ENCODE data around the gene SH3GL3.

The SH3GL3 gene

DNA sequence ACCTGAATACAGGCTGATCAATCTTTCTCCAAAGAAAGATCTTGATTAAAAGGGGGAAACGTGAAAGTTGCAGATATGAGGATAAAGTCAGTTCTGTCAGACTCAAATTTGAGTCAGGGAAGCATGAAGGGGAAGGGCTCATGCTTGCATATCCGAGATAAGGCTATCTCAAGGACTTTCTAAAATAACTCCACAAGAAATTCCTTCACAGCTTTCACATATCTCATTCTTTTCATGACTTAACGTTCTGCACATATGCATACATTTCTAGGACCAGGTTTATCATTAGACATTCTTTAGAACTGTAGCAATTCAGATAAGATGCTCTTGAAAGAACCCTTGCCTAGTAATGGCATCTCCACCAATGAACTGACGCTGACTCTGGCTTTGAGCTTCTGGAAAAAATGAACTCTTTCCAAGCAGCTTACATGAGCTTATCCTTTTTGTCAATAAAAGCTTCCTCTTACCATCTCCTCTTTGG lies 15.9 kb downstream of the SH3GL3 start:
- no peak for DNase-seq (ENCODE audit: low read depth)

DNA sequence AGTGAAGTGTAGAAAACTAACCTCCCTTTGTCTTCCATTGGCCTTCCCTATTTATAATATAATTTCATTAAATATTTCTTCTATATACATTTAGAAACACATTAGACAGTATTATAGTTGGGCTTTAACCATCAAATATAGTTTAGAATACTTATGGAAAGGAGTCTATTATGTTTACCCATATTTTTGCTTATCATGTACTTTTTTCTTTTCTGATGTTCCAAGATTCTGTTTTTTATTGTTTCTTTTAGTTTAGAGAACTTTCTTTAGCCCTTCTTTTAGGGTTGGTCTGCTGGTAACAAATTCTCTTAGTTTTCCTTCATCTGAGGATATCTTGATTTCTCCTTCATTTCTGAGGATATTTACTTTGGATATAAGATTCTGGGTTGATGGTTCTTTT lies 23.7 kb downstream of the SH3GL3 start:
- no peak for DNase-seq (ENCODE audit: low read depth)

GRCh38 chr15:83471307-83471866 lies 24.2 kb downstream of the SH3GL3 start:
- no peak for DNase-seq (ENCODE audit: low read depth)

- no peak for DNase-seq (ENCODE audit: low read depth)
These were observed 25.0 kb downstream of the SH3GL3 start for GRCh38 chr15:83472151-83472550.

DNA sequence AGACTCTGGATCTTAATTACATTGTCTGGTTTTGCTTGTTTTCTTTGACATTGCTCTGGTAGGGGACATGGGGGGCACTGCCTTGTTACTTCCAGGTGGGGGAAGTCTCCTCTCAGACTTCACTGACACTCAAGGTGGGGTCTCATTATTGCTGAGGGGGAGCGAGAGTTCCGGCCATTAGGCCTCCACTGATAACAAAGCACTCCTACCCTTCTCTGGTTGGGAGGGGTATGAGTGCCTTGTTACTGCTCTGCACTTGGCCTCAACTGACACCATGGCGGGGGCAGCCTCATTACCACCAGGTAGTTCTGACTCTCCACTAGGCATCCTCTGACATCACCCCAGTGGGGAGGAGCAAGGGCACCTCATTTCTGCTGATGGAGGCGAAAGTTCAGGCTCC lies 25.7 kb downstream of the SH3GL3 start:
- no peak for DNase-seq (ENCODE audit: low read depth)

DNA sequence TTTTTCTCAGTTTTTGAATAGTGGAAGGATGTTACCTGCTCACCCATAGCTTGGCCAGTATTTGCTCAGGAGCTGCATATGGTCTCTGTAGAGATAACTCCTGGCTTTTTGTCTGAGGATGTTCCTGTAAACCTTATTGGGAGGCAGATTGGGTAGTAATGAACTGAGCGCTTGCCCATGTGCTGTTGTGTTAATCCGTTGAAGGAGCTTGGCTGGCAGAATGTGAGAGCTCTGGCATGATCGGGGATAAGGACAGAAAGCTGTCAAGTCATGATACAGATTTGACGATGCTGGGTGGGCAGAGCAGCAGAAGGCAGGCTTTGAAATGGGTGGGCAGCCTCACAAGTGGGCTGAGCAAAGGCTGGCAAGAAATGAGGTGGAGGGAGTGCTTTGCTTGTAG lies 27.4 kb downstream of the SH3GL3 start:
- DNase-seq (ENCODE audit: low read depth): no peak

DNA sequence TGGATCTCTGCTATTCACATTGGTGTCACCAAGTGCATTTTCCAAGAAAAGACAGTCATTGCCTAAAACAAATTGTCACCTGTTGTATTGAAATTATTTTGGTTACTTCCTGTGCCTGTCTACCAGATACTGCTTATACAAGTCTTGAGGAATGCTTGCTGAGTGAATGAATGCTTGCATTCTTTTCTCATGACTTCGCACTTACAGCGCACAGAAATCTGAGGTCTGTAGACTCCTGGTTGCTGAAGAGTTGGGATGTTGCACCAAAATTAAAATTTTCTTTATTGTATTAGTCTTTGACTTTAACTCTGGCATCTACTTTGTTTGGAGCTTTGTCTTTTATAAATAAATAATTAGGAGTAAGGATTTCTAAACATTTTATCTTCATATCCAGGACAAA lies 28.4 kb downstream of the SH3GL3 start:
- no peak for DNase-seq (ENCODE audit: low read depth)

- DNase-seq (ENCODE audit: low read depth): no peak
These were observed 28.9 kb downstream of the SH3GL3 start for GRCh38 chr15:83476066-83476465.

GRCh38 chr15:83476708-83477107 lies 29.6 kb downstream of the SH3GL3 start:
- DNase-seq (ENCODE audit: low read depth): no peak

DNA sequence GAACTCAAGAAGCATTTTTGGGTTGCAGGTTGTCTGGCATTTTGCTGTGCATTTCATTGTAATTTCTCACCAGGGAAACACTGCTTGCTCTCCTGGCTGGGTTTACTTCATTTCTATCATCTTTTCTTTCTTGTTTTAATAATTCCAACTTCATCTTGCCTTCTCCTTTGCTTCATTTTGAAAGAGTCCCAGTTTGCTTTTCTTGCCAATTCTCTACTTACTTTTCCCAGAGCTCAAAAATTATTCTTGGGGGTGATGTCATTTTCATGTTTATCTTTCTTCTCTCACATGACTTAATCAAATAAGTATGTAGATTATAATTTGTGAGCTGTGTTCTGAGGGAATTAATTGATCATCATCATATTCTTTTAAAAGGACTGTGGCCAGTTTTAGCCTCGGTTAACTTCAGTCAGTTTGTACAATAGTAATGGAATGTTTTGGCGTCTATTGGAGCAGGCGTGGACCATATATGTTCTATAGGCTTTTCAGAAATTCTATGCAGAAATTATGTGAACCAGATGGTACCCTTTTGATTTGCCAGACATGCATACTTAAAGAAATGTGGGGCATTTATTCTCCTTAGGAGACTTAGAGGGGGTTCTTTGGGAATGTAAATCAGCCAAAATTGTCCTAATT lies 30.1 kb downstream of the SH3GL3 start:
- no peak for DNase-seq (ENCODE audit: low read depth)

- no peak for DNase-seq (ENCODE audit: low read depth)
These were observed 30.8 kb downstream of the SH3GL3 start for GRCh38 chr15:83477808-83478537.

DNA sequence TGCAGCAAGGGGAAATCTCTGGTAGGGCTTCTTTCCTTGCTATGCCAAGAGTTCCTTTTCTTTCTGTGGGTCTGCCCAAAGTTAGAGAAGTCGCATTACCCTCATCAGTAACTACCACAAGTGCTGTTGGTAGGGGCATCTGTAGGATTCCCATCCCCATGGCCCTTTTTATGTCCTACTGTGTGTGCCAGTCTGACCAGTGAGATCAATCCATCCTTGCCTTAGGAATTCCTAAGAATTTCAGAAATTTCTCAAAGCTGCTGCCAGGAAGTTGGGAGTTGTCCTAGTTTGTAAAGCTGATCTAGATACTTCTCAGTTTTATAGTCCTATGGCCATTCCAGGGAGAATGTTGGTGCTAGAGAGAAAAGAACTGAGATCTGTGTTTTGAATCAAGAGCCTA lies 36.5 kb downstream of the SH3GL3 start:
- no peak for DNase-seq (ENCODE audit: low read depth)

- DNase-seq (ENCODE audit: low read depth): no peak
These were observed 37.5 kb downstream of the SH3GL3 start for GRCh38 chr15:83484636-83485035.

DNA sequence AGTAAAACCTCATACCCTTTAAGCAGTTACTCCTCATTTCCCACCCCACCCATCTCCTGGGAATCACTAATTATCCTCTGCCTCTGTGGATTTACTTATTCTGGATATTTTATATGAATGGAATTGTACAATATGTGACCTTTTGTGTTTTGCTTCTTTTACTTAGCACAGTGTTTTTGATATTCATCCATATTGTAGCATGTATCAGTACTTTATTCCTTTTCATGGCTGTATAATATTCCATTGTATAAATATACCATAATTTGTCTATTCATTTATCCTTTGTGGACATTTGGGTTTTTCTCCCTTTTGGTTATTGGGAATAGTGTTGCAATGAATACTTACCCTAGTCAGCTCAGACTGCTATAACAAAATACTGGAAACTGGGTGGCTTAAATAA lies 39.2 kb downstream of the SH3GL3 start:
- DNase-seq (ENCODE audit: low read depth): no peak

- no peak for DNase-seq (ENCODE audit: low read depth)
These were observed 40.4 kb downstream of the SH3GL3 start for GRCh38 chr15:83487519-83487918.

GRCh38 chr15:83489690-83490089 lies 42.5 kb downstream of the SH3GL3 start:
- DNase-seq (ENCODE audit: low read depth): no peak

DNA sequence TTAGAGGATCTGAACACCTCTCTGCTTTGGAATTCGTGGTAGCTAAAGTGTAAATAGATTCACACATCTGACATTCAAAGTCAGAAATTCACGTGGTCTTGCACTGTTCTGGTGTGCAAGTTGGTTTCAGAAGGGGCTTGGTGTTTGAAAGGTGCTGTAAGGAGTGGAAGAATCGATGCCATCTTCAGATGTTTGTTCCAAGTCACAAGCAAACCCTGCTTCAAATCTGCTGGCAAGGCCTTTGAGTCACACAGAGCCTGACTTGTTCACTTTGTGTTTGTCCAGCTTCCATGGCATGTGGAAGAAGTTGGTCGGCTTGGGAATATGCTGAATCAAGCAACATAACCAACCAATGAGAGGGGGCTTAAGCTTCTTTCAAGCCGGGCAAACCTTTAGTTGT lies 44.3 kb downstream of the SH3GL3 start:
- DNase-seq (ENCODE audit: low read depth): no peak

GRCh38 chr15:83496766-83497165 lies 49.6 kb downstream of the SH3GL3 start:
- DNase-seq (ENCODE audit: low read depth): no peak

DNA sequence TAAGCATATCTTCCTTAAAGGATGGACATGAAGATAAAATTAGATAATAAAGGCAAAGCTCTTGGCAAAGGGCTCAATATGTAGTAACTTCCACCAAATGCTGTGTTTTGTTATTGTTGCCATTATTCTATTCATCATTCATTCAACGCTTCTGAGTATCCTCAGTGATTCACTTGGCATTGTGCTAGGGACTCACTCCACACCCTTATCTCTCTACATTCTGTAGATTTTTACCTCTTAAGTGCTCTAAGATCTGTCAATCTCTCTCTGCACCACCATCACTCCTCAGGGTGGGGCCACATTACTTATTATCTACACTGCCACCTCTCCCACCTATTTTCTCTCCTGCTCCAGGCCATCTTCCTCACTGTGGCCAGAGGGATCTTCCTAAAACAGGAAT lies 51.2 kb downstream of the SH3GL3 start:
- DNase-seq (ENCODE audit: low read depth): no peak

DNA sequence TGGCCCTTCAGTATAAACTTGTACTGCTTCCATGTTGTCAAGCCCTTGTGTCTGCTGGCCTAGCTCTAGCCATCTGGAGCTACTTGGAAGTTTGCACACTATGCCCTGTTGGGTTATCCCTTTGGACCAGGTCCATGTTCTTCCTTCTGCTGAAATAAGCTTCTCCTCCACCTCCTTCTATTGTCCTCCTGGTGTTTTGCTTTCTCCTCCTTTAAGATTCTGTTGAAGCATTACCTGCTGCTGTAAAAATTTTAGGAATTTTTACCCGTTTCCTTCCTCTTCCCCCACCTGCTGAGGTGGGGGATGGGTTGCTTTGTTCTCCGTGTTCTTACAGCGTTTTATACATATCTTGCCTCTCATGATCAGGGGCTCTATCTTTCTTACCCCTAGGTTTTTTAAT lies 51.7 kb downstream of the SH3GL3 start:
- DNase-seq (ENCODE audit: low read depth): no peak

GRCh38 chr15:83499476-83499875 lies 52.3 kb downstream of the SH3GL3 start:
- DNase-seq (ENCODE audit: low read depth): no peak

GRCh38 chr15:83503595-83504364 lies 56.6 kb downstream of the SH3GL3 start:
- DNase-seq (ENCODE audit: low read depth): no peak

DNA sequence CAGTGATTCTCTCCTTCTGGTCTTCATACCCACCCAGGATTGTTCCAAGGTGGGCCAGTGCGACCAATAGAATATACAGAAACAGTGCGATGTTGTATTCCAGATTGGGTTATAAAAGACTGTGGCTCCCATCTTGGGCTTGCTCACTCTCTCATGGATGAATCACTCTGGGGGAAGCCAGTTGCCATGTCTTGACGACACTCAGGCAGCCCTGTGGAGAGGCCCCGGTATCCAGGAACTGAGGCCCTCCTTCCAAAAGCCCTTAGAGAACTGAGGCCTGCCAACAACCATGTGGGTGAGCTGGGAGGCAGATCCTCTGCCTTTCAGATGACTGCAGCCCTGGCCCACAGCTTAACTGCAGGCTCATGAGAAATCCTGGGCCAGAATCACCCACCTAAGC lies 57.2 kb downstream of the SH3GL3 start:
- no peak for DNase-seq (ENCODE audit: low read depth)

All from EH (cell line).